GM19035 (cell line): ENCODE measurements around the gene FHIP1A.

Source experiments
- ATAC-seq: cut with Tn5 transposase; IDR thresholded peaks from one replicate; pipeline ENCODE4 v1.9.1; 2021; ENCODE audit not compliant: unreplicated experiment

Gene FHIP1A

DNA sequence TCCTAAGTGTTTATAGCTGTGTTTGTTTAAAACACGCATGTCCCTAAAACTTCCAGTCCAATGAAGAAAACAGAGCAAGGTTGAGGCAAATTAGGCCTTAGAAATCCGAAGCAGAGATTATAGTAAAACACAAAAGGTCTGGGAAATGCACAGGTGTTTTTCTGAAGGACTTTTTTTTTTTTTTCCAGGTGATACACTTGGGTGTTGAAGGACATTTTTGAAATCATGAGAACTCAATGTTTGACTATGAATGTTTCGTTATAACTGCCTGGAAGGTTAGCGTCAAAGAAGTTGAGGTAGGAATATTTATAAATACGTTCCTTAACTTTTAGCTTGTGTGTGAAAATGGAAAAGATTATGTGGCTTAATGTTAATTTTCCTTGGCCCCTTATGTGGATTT lies 45.5 kb downstream of the FHIP1A start:
- no peak for ATAC-seq

DNA sequence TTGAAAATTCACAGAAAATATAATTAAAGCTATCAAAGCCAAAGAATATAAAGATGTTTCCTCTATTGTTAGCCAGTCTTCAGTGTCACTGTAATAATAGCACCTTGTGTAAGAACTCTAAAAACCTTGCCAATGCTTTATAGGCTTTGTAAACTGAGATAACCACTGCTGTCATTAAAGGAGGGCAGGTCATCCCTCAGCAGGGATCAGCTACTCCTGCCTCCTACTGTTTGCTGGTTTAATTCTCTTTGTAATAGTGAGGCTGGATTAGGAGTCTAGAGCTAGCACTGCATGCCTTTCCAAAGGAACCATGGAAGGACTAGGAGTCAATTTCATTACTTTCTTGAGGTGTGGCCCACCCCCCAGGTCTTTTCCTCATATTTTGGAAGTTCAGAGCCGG lies 46.2 kb downstream of the FHIP1A start:
- no peak for ATAC-seq

DNA sequence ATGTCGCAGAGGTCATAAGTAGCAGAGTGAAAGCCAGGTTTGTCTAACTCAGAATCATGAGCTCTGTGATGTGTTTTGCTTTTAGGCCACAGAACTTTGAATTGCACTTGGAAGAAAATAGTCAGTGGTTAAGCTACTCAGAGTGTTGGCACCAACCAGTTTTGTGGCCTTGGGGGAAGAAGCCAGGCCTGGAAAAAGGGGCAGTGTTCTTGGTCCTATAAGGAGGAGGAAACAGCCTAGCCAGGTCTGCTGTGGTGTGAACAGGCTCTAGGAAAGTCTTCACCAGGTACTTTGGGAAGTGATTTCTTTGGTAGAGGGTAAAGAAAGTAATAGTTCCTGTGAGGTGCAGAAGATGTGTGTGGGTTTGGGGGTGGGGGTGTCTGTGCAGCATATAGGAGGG lies 49.2 kb downstream of the FHIP1A start:
- no peak for ATAC-seq
